Lung (tissue), 12 donors: ENCODE measurements around the gene PRKCB. TPM values are rescaled to one million over a fixed set of nuclear protein-coding genes. Genes with fewer than 3 reads are reported as not detected.

ENCODE experiments used
- ATAC-seq: fragments of 200-7000 bp; cut with Tn5 transposase; one replicate; pipeline ENCODE4 v1.9.1; 2020; ENCODE audit warnings: moderate number of reproducible peaks; ENCODE audit not compliant: insufficient read depth, low FRiP score
- DNase-seq, 3 donors: peaks; one replicate each; pipeline ENCODE4 v3.0.0-alpha.2; 2013 to 2017
- H3K27ac ChIP-seq, 2 donors: one replicate each; pipeline ENCODE4 v1.5.1; 2013; ENCODE audit warnings: mild to moderate bottlenecking in 2 of 2, moderate library complexity in 2 of 2, control low read depth in 1 of 2, inconsistent platforms in 1 of 2, low read depth in 1 of 2, low read length in 1 of 2
- H3K27me3 ChIP-seq, 3 donors: one replicate each; pipeline ENCODE4 v1.5.1; 2013; ENCODE audit warnings: low read length in 2 of 3; ENCODE audit not compliant: control insufficient read depth in 3 of 3, insufficient read depth in 3 of 3
- H3K36me3 ChIP-seq, 4 donors: one replicate each; pipeline ENCODE4 v1.5.1; 2013; ENCODE audit warnings: low read length in 4 of 4, mild to moderate bottlenecking in 1 of 4, moderate library complexity in 1 of 4; ENCODE audit not compliant: control insufficient read depth in 4 of 4, insufficient read depth in 4 of 4
- H3K4me1 ChIP-seq, 5 donors: one replicate each; pipeline ENCODE4 v1.5.1; 2013; ENCODE audit warnings: low read length in 5 of 5, mild to moderate bottlenecking in 2 of 5, moderate library complexity in 1 of 5; ENCODE audit not compliant: control insufficient read depth in 5 of 5, insufficient read depth in 5 of 5
- H3K4me3 ChIP-seq: one replicate; pipeline ENCODE4 v1.5.1; 2013; ENCODE audit warnings: mild to moderate bottlenecking, control low read depth, moderate library complexity
- H3K9ac ChIP-seq, 2 donors: one replicate each; pipeline ENCODE4 v1.5.1; 2013; ENCODE audit warnings: low read length in 2 of 2, control low read depth in 1 of 2; ENCODE audit not compliant: insufficient read depth in 1 of 2
- H3K9me3 ChIP-seq, 4 donors: one replicate each; pipeline ENCODE4 v1.5.1; 2013; ENCODE audit warnings: low read length in 3 of 4, mild to moderate bottlenecking in 1 of 4, moderate library complexity in 1 of 4; ENCODE audit not compliant: control insufficient read depth in 4 of 4, insufficient read depth in 3 of 4
- WGBS, 2 donors: extraction: QIAGEN DNeasy Blood & Tissue Kit; methylation state at CpG; one replicate each; pipeline ENCODE4 v1.1.7; 2013; 5-methylcytosine and 5-hydroxymethylcytosine counted together
- polyA plus RNA-seq, 2 donors: library from polyadenylated mRNA; stranded (reverse); fragments of 200-250 nt; gene quantifications; one replicate each; pipeline ENCODE4 v1.2.1, GENCODE V29; 2013
- total RNA-seq, 2 donors: library from RNA; depleted of rRNA in 1 of 2; stranded (reverse); fragments of >200 nt in 1 of 2; gene quantifications; one replicate each; pipeline ENCODE4 v1.2.1, GENCODE V29; 2014 to 2021
- TF ChIP-seq, protein P1 (sequence below): IDR thresholded peaks from 2 replicates; pipeline ENCODE4 v1.5.1; 2012; ENCODE audit warnings: mild to moderate bottlenecking; ENCODE audit errors: control extremely low read depth, extremely low read depth
- donor health status: control.
- donor health status: control.
- donor health status: Bipolar disorder and iron deficiency.
- donor health status: healthy.
- donor health status: DM: yes; HTN: yes; CAD: no.

Gene PRKCB
- total and polyA plus RNA-seq, 4 donors: 2.5 to 46.4 (median 21.8) TPM

DNA sequence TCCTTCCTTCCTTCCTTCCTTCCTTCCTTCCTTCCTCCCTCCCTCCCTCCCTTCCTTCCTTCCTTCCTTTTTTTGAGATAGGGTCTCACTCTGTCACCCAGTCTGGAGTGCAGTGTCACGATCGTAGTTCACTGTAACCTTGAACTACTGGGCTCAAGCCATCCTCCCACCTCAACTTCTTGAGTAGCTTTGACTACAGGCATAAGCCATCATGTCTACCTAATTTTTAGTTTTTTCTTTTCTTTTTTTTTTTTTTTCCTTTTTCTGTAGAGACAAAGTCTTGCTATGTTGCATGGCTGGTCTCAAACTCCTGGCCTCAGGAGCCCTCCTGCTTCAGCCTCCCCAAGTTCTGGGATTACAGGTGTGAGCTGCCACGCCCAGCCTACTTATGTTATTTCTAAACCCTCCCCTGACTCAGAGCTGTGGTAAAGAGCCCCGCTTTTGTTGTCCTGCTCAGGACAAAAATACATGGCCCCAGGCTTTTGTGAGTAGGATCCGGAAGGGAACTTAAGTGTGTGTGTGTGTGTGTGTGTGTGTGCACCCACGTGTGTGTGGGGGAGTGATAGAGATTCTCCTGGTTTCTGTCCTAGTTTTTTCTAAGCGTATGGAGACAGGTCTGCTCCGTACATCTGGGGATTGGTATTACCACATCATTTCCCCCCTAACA is 67.1 kb downstream of the PRKCB start:
- no peak for DNase-seq
- no peak overlapping the region for H3K27ac ChIP-seq
- TF ChIP-seq, protein P1, sequence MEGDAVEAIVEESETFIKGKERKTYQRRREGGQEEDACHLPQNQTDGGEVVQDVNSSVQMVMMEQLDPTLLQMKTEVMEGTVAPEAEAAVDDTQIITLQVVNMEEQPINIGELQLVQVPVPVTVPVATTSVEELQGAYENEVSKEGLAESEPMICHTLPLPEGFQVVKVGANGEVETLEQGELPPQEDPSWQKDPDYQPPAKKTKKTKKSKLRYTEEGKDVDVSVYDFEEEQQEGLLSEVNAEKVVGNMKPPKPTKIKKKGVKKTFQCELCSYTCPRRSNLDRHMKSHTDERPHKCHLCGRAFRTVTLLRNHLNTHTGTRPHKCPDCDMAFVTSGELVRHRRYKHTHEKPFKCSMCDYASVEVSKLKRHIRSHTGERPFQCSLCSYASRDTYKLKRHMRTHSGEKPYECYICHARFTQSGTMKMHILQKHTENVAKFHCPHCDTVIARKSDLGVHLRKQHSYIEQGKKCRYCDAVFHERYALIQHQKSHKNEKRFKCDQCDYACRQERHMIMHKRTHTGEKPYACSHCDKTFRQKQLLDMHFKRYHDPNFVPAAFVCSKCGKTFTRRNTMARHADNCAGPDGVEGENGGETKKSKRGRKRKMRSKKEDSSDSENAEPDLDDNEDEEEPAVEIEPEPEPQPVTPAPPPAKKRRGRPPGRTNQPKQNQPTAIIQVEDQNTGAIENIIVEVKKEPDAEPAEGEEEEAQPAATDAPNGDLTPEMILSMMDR: no peak

GRCh38 chr16:23905027-23905426 is 69.2 kb downstream of the PRKCB start:
- 42 to 68% methylated on average over 8 of the region's 8 CpGs for WGBS, 2 donors
- no peak overlapping the region for H3K9ac ChIP-seq
- H3K27ac ChIP-seq: no peak overlapping the region
- peak; percentile 77 to 86 (median 85) for DNase-seq
- no peak overlapping the region for H3K4me3 ChIP-seq
- peaks cover 0 to 3% (median 0%) of the 10 kb centered on the region in 4 donors for H3K9me3 ChIP-seq
- ATAC-seq: no peak
- peaks cover 0 to 35% (median 4%) of the 10 kb centered on the region in 5 donors for H3K4me1 ChIP-seq
- H3K27me3 ChIP-seq: no peaks in the 10 kb centered on the region
- TF ChIP-seq, protein P1: no peak
- no peaks in the 10 kb centered on the region for H3K36me3 ChIP-seq

More for the DNA sequence above, 67.1 kb downstream of the PRKCB start:
- Histone ChIP-seq H3K4me3 (no peak overlapping the region), H3K4me1 (peaks cover 0 to 35% (median 4%) of the 10 kb centered on the region in 5 donors), H3K27me3 (no peaks in the 10 kb centered on the region), H3K9ac (no peak overlapping the region), H3K9me3 (peaks cover 0 to 3% (median 0%) of the 10 kb centered on the region in 4 donors), H3K36me3 (no peaks in the 10 kb centered on the region)
- no peak for ATAC-seq
- 40 to 67% methylated on average over 8 of the region's 8 CpGs for WGBS, 2 donors

- Histone ChIP-seq H3K36me3 (no peaks in the 10 kb centered on the region), H3K9ac (no peak overlapping the region), H3K4me3 (no peak overlapping the region), H3K27ac (no peak overlapping the region), H3K27me3 (no peaks in the 10 kb centered on the region), H3K4me1 (peaks cover 0 to 17% (median 0%) of the 10 kb centered on the region in 5 donors), H3K9me3 (no peaks in the 10 kb centered on the region)
- DNase-seq (no peak), ATAC-seq (no peak)
- WGBS, 2 donors: 44 to 57% methylated on average over 5 of the region's 5 CpGs
- TF ChIP-seq, protein P1: no peak
These were observed 71.7 kb downstream of the PRKCB start for GRCh38 chr16:23907457-23907902.
